Ishikawa (cell line): ENCODE measurements around the gene IPCEF1.

ENCODE experiments used
- CEBPB ChIP-seq: IDR thresholded peaks from 2 replicates; pipeline ENCODE4 v1.6.1; 2012
- CREB1 ChIP-seq: IDR thresholded peaks from 2 replicates; pipeline ENCODE4 v1.6.1; 2012; ENCODE audit warnings: low read depth
- EGR1 ChIP-seq: IDR thresholded peaks from 2 replicates; pipeline ENCODE4 v1.6.1; 2012
- EP300 ChIP-seq: IDR thresholded peaks from 2 replicates; pipeline ENCODE4 v1.6.1; 2012; ENCODE audit warnings: borderline replicate concordance
- FOXM1 ChIP-seq: IDR thresholded peaks from 2 replicates; pipeline ENCODE4 v1.6.1; 2012; ENCODE audit warnings: low read depth, borderline replicate concordance
- NFIC ChIP-seq: IDR thresholded peaks from 2 replicates; pipeline ENCODE4 v1.6.1; 2012
- RAD21 ChIP-seq: IDR thresholded peaks from 2 replicates; pipeline ENCODE4 v1.6.1; 2012; ENCODE audit warnings: low read depth
- TAF1 ChIP-seq: IDR thresholded peaks from 2 replicates; pipeline ENCODE4 v1.6.1; 2012; ENCODE audit warnings: low read depth, mild to moderate bottlenecking
- TCF12 ChIP-seq: IDR thresholded peaks from 2 replicates; pipeline ENCODE4 v1.6.1; 2012; ENCODE audit warnings: low read depth
- TEAD4 ChIP-seq: IDR thresholded peaks from 2 replicates; pipeline ENCODE4 v1.6.1; 2012
- YY1 ChIP-seq: IDR thresholded peaks from 2 replicates; pipeline ENCODE4 v1.6.1; 2012; ENCODE audit warnings: low read depth
- ZBTB7A ChIP-seq: IDR thresholded peaks from 2 replicates; pipeline ENCODE4 v1.6.1; 2012; ENCODE audit warnings: low read depth
- TF ChIP-seq, protein P1 (sequence below): IDR thresholded peaks from 2 replicates; pipeline ENCODE4 v1.6.1; 2012
- TF ChIP-seq, protein P2 (sequence below): IDR thresholded peaks from 2 replicates; pipeline ENCODE4 v1.6.1; 2012; ENCODE audit warnings: low read depth, mild to moderate bottlenecking
- TF ChIP-seq, protein P3 (sequence below): IDR thresholded peaks from 2 replicates; pipeline ENCODE4 v1.6.1; 2012

Gene IPCEF1

DNA sequence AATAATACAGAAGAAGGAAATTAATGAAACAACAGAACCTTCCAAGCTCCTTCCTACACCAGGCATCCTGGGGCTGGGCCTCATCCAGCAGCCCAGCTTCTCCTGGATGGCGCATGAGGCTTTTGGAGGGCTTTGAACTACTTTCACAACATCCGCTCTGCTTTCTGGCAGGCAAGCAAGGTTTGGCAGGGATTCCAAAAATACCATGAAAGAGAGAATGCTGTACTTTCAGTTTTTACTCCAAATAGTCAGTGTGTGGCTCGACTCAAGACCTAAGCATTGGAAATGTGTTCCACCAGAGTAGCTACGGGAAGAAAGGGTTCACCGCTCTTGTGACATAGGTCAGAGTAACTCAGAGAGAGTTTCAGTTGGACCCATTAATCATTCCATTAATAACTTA is 192.2 kb downstream of the IPCEF1 start:
- TF ChIP-seq NFIC = no peak
- TF ChIP-seq, protein P1, sequence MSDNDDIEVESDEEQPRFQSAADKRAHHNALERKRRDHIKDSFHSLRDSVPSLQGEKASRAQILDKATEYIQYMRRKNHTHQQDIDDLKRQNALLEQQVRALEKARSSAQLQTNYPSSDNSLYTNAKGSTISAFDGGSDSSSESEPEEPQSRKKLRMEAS = no peak
- no peak for TF ChIP-seq RAD21
- TF ChIP-seq EP300 = no peak
- TF ChIP-seq CREB1 = no peak

DNA sequence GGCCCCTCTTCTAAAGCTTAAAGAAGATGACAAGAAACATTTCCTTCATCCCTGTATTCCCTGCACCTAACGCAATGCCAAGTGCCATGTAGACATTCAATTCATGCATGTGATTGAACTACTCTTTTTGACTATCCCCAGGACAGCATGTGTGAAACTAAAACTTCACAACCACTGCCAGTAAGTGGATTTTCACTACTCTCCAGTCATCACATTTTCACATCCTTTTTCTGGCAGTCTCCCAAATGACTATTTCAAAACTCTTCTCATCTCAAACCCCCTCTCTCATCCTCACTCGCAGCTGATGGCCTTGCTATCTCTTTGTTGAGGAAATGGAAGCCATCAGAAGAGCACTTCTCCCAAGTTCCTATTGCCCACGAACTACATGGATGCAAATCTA is 194.9 kb downstream of the IPCEF1 start:
- no peak for TF ChIP-seq RAD21
- TF ChIP-seq, protein P1 = no peak
- no peak for TF ChIP-seq NFIC
- TF ChIP-seq, protein P2, sequence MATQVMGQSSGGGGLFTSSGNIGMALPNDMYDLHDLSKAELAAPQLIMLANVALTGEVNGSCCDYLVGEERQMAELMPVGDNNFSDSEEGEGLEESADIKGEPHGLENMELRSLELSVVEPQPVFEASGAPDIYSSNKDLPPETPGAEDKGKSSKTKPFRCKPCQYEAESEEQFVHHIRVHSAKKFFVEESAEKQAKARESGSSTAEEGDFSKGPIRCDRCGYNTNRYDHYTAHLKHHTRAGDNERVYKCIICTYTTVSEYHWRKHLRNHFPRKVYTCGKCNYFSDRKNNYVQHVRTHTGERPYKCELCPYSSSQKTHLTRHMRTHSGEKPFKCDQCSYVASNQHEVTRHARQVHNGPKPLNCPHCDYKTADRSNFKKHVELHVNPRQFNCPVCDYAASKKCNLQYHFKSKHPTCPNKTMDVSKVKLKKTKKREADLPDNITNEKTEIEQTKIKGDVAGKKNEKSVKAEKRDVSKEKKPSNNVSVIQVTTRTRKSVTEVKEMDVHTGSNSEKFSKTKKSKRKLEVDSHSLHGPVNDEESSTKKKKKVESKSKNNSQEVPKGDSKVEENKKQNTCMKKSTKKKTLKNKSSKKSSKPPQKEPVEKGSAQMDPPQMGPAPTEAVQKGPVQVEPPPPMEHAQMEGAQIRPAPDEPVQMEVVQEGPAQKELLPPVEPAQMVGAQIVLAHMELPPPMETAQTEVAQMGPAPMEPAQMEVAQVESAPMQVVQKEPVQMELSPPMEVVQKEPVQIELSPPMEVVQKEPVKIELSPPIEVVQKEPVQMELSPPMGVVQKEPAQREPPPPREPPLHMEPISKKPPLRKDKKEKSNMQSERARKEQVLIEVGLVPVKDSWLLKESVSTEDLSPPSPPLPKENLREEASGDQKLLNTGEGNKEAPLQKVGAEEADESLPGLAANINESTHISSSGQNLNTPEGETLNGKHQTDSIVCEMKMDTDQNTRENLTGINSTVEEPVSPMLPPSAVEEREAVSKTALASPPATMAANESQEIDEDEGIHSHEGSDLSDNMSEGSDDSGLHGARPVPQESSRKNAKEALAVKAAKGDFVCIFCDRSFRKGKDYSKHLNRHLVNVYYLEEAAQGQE = no peak
- TF ChIP-seq TCF12 = no peak
- no peak for TF ChIP-seq TAF1
- TF ChIP-seq ZBTB7A = no peak
- TF ChIP-seq CEBPB = no peak
- TF ChIP-seq, protein P3, sequence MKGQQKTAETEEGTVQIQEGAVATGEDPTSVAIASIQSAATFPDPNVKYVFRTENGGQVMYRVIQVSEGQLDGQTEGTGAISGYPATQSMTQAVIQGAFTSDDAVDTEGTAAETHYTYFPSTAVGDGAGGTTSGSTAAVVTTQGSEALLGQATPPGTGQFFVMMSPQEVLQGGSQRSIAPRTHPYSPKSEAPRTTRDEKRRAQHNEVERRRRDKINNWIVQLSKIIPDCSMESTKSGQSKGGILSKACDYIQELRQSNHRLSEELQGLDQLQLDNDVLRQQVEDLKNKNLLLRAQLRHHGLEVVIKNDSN = no peak
- no peak for TF ChIP-seq FOXM1
- TF ChIP-seq YY1 = no peak
- TF ChIP-seq EP300 = no peak
- TF ChIP-seq TEAD4 = no peak
- no peak for TF ChIP-seq CREB1

DNA sequence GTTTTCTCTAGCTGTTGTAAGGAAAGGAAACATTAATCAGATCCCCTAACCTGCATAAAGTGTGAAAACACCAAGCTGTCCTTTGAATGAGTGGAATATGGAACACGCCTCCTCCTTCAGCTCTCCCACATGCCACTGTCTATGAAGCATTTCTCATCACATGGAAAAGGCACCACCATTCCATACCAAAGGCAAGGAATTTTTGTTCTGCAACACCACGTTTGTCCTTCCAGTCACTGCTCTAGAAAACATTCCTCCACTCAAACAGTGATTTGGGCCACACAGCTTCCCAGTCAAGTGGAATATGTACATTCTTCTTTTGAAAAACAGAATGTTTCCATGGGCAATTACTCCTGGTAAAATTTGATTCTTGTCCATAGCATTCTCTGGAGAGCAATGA is 197.5 kb downstream of the IPCEF1 start:
- no peak for TF ChIP-seq TCF12
- no peak for TF ChIP-seq FOXM1
- no peak for TF ChIP-seq TEAD4
- no peak for TF ChIP-seq YY1
- no peak for TF ChIP-seq NFIC
- no peak for TF ChIP-seq ZBTB7A

DNA sequence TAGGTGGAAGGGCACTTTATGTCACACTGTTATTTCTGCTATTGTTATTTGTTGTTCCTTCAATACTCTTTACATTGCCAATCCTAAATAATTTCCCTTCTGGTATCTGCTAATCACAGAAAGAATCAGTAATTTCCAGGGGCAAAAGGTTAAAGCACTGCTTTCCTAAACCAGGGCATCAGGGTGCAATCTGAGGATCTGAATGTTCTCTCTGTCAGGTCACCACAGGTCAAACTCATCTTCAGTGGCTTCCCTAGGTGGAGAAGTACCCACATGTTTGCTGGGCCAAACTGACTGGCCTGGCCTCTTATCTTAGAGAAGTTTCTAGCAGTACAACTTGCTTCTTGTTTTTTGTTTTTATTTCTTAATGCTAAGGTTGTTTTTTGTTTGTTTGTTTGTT is 198.9 kb downstream of the IPCEF1 start:
- TF ChIP-seq RAD21 = no peak
- TF ChIP-seq, protein P1 = no peak
- no peak for TF ChIP-seq TEAD4
- no peak for TF ChIP-seq TAF1
- no peak for TF ChIP-seq ZBTB7A
- no peak for TF ChIP-seq CREB1
- TF ChIP-seq TCF12 = no peak
- TF ChIP-seq, protein P3 = no peak
- TF ChIP-seq NFIC = no peak
- no peak for TF ChIP-seq EP300
- TF ChIP-seq, protein P2 = no peak

DNA sequence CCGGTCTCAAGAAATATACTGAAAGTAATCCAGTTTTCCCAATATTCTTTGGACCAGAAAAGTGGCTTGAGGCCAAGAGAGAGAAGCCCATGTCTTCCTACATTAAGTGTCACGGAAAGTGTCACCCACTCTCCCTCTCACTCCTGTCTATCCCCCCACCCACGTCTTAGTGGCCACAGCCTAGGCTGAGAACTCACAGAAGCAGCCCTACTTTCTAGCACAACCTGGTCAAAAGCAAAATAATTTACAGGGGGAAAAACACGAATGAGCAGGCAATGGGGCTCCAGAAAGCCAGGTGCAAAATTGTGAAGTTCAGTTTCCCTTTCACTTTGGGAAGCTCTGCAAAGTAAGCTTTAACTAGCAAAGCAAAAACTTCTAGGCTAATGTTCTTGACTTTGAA is 199.5 kb downstream of the IPCEF1 start:
- no peak for TF ChIP-seq CREB1

DNA sequence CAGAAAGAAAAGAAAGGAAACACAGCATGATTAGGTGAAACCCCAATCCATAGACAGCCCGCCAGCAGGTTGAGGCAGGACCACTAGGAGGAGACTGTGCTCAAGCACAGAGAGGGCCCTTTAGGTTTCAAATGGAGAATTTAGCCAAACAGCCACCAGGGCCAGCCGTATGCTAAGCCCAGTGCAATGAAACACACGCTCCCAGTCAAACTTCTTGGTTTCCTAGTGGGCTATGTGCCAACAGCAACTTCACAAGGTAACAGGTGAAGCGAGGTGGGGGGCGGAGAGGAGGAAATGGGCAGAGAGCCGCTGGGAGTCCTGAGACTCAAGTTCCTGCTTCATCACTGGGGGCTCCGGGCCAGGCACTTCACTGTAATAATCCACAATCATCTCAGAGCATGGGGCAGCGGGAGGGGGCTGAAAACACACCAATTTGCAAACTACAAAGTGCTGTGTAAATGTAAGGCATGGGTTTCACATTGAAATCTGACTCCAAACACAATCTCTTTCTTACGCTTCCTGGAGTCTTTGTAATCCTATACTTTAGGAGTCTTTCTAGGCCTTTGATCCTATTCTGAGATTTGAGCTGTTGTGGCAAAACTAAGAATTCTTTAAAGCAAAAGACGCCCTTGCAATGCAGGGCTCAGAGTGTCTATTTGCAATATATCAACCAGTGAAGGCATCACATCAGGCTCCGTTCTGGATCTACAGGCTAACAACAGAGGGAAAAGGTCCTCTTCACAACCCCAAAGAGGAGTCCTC is 200.3 kb downstream of the IPCEF1 start:
- no peak for TF ChIP-seq YY1
- TF ChIP-seq FOXM1 = no peak
- peak; percentile 75 for TF ChIP-seq RAD21
- TF ChIP-seq TCF12 = peak; percentile 42; the same call in 1 of the 2 replicates
- TF ChIP-seq, protein P1 = no peak
- TF ChIP-seq NFIC = peak; percentile 70
- TF ChIP-seq EGR1 = no peak
- TF ChIP-seq TEAD4 = no peak
- TF ChIP-seq CEBPB = no peak
- no peak for TF ChIP-seq ZBTB7A
- TF ChIP-seq CREB1 = no peak
- no peak for TF ChIP-seq EP300
- TF ChIP-seq, protein P3 = no peak
- TF ChIP-seq, protein P2 = no peak
- no peak for TF ChIP-seq TAF1
